ENCODE results near the gene NOPCHAP1.

The NOPCHAP1 gene

GRCh38 chr12:105026411-105026810 lies 40.3 kb downstream of the NOPCHAP1 start:
- no peaks in the 10 kb centered on the region for H3K9me3 ChIP-seq (ENCODE audit: insufficient read depth, low read depth, low read length)
- no peaks in the 10 kb centered on the region for H3K4me1 ChIP-seq (ENCODE audit: insufficient read depth, low read length)
- no peak overlapping the region for H3K9ac ChIP-seq (ENCODE audit: low read depth, low read length)
- no peak overlapping the region for H3K4me3 ChIP-seq (ENCODE audit: low read length)
- no peaks in the 10 kb centered on the region for H3K36me3 ChIP-seq (ENCODE audit: insufficient read depth, low read depth, low read length)
- H3K27ac ChIP-seq (ENCODE audit: low read length) = no peak overlapping the region
- H3K27me3 ChIP-seq (ENCODE audit: insufficient read depth, low read length) = no peaks in the 10 kb centered on the region

- no peaks in the 10 kb centered on the region for H3K27me3 ChIP-seq (ENCODE audit: insufficient read depth, low read length)
- H3K9me3 ChIP-seq (ENCODE audit: insufficient read depth, low read depth, low read length) = no peaks in the 10 kb centered on the region
- no peak overlapping the region for H3K4me3 ChIP-seq (ENCODE audit: low read length)
- no peaks in the 10 kb centered on the region for H3K4me1 ChIP-seq (ENCODE audit: insufficient read depth, low read length)
- H3K9ac ChIP-seq (ENCODE audit: low read depth, low read length) = no peak overlapping the region
- H3K27ac ChIP-seq (ENCODE audit: low read length) = no peak overlapping the region
- H3K36me3 ChIP-seq (ENCODE audit: insufficient read depth, low read depth, low read length) = no peaks in the 10 kb centered on the region
Observed at GRCh38 chr12:105030820-105031807, 45.0 kb downstream of the NOPCHAP1 start.

DNA sequence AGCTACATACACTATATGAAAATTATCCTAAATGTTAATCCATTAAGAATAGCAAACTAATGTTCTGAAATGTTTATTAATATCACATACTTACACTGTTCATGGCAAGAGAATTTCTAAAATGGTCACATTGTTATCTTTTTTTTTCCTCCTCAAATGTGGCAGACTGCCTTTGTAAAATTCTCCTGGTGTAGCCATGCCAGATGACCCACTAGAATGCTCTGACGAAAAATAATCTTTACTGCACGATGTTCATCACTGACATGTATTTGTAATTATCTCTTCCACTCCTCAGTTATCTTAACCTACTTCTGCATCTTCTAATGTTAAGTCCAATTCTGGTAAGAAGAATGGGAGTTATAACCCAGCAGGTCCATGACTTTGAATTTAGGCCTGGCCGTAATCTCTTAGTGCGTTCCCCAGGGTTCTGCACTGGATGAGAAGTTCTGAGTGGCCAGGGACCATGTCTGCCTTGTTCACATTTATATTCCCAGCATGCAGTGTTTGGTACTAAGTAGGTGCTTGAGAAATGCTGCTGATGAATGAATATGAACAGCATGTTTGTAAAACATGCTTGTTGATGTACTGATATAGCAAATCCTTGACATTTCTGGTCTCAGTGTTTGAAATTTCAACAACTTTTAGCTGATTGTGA lies 46.7 kb downstream of the NOPCHAP1 start:
- Histone ChIP-seq H3K9ac (ENCODE audit: low read depth, low read length) (no peak overlapping the region), H3K27me3 (ENCODE audit: insufficient read depth, low read length) (no peaks in the 10 kb centered on the region), H3K36me3 (ENCODE audit: insufficient read depth, low read depth, low read length) (no peaks in the 10 kb centered on the region), H3K27ac (ENCODE audit: low read length) (no peak overlapping the region), H3K9me3 (ENCODE audit: insufficient read depth, low read depth, low read length) (no peaks in the 10 kb centered on the region), H3K4me3 (ENCODE audit: low read length) (no peak overlapping the region), H3K4me1 (ENCODE audit: insufficient read depth, low read length) (no peaks in the 10 kb centered on the region)

GRCh38 chr12:105033851-105034250 lies 47.7 kb downstream of the NOPCHAP1 start:
- H3K9me3 ChIP-seq (ENCODE audit: insufficient read depth, low read depth, low read length) = no peaks in the 10 kb centered on the region
- H3K4me3 ChIP-seq (ENCODE audit: low read length) = no peak overlapping the region
- H3K27ac ChIP-seq (ENCODE audit: low read length) = no peak overlapping the region
- H3K9ac ChIP-seq (ENCODE audit: low read depth, low read length) = no peak overlapping the region
- H3K36me3 ChIP-seq (ENCODE audit: insufficient read depth, low read depth, low read length) = no peaks in the 10 kb centered on the region
- H3K4me1 ChIP-seq (ENCODE audit: insufficient read depth, low read length) = no peaks in the 10 kb centered on the region
- H3K27me3 ChIP-seq (ENCODE audit: insufficient read depth, low read length) = no peaks in the 10 kb centered on the region
